ENCODE data around the gene SHC2.

The SHC2 gene

DNA sequence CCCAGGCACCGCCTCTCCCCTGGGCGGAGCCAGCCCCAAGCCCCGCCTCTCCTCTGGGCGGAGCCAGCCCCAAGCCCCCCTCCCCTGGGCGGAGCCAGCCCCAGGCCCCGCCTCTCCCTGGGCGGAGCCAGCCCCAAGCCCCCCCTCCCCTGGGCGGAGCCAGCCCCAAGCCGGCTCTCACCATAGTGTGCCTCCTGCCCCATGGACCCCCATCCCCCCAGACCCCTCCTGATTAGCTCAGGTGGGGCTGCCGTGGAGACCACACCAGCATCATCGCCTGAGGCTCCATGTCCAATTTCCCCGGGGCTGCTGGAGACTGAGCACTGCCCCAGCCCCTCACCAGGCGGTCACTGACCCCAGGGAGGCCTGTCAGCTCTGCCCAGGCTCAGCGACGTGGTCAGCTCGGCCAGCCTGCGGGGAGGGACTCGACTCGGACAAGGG lies 31.3 kb upstream of the SHC2 start:
- CTCF ChIA-PET: no interaction called here
- DNase-seq (ENCODE audit: extremely low spot score): peak; percentile 60
- POLR2A ChIA-PET: interaction anchor here (1.4 kb wide), 1 partner anchor 15 kb away, joined by 4 read pairs; the partner anchor contains the start of gene TPGS1
- no peak for TF ChIP-seq FOXK2 (IDR thresholded peaks at IDR 0.05)
- TF ChIP-seq ZNF384 (IDR thresholded peaks at IDR 0.05): no peak; the same call in 1 of the 2 replicates
- no peak for TF ChIP-seq L3MBTL2 (conservative IDR thresholded peaks at IDR 0.05)
- no peak for TF ChIP-seq HDGF (IDR thresholded peaks at IDR 0.05; ENCODE audit: borderline replicate concordance)
- no peak for TF ChIP-seq ELF4 (IDR thresholded peaks at IDR 0.05)

- TF ChIP-seq, protein P1, sequence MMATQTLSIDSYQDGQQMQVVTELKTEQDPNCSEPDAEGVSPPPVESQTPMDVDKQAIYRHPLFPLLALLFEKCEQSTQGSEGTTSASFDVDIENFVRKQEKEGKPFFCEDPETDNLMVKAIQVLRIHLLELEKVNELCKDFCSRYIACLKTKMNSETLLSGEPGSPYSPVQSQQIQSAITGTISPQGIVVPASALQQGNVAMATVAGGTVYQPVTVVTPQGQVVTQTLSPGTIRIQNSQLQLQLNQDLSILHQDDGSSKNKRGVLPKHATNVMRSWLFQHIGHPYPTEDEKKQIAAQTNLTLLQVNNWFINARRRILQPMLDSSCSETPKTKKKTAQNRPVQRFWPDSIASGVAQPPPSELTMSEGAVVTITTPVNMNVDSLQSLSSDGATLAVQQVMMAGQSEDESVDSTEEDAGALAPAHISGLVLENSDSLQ (IDR thresholded peaks at IDR 0.05): no peak
- peak; percentile 74 for TF ChIP-seq L3MBTL2 (conservative IDR thresholded peaks at IDR 0.05)
- peak; percentile 74 for DNase-seq (ENCODE audit: extremely low spot score)
- ChIA-PET CTCF (interaction anchor here (1.1 kb wide), 1 partner anchor 15 kb away, joined by 3 read pairs; no protein-coding TSS in a partner anchor), POLR2A (interaction anchor here (1.0 to 1.4 kb wide), 3 partner anchors 15 to 40 kb away, joined by 3 to 5 read pairs (median 4); partner anchors contain the start of gene TPGS1)
Measured at GRCh38 chr19:491146-491741, 30.4 kb upstream of the SHC2 start.

DNA sequence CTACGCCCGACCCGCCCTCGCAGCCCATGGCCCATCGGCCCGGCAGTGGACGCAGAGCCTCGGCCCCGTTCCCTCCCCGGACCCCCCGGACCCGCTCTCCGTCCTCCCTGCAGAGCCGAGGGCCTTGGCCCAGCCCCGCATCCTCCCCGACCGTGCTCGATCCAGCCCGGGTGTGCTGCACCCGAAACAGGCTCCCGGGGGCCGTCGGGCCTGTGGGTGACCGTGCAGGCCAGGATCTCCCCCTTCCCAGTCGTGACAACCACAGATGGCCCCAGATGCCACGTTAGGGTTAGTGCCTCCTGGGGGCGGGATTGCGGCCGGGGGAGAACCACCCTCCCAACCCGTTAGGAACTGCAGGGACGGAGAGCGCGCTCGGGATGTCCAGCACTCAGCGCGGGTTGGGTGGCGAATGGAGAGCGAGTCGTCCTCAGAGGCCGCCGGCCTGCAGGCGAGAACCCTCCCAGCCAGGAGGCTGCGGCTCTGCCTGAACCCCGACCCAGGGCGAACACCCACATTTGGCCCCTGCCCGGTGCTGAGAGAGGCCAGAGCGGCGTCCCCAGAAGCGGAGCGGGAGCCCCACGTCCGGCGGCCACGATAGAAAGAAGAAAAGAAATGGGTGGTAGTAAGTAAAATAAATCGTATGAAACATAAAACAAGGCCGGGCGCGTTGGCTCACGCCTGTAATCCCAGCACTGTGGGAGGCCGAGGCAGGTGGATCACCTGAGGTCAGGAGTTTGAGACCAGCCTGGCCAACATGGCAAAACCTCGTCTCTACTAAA lies 28.8 kb upstream of the SHC2 start:
- POLR2A ChIA-PET: interaction anchor here (0.7 to 2.3 kb wide), 12 partner anchors 8 to 116 kb away, joined by 3 to 20 read pairs (median 6); partner anchors contain the start of genes BSG, CDC34, SHC2 and TPGS1
- DNase-seq (ENCODE audit: extremely low spot score): no peak

GRCh38 chr19:488505-489417 lies 27.9 kb upstream of the SHC2 start:
- ChIA-PET POLR2A (interaction anchor here (0.7 to 2.3 kb wide), 14 partner anchors 9 to 188 kb away, joined by 3 to 20 read pairs (median 6); partner anchors contain the start of genes BSG, CDC34, SHC2 and TPGS1), CTCF (interaction anchor here (0.6 kb wide), 1 partner anchor 76 kb away, joined by 3 read pairs; no protein-coding TSS in a partner anchor)
- peak; percentile 91 for DNase-seq (ENCODE audit: extremely low spot score)
- TF ChIP-seq BHLHE40 (IDR thresholded peaks at IDR 0.05; ENCODE audit: borderline replicate concordance) (no peak), LEF1 (IDR thresholded peaks at IDR 0.05; ENCODE audit: borderline replicate concordance) (no peak; the same call in none of the 2 replicates), ZNF384 (IDR thresholded peaks at IDR 0.05) (no peak), FOXK2 (IDR thresholded peaks at IDR 0.05) (no peak), ARNT (IDR thresholded peaks at IDR 0.05) (peak; percentile 50; the same call in 1 of the 2 replicates), NFRKB (IDR thresholded peaks at IDR 0.05) (no peak), L3MBTL2 (conservative IDR thresholded peaks at IDR 0.05) (0 out of 2 replicates have a peak, but pooled peaks have one; percentile 27), ELF4 (IDR thresholded peaks at IDR 0.05) (no peak), TARDBP (IDR thresholded peaks at IDR 0.05) (no peak), FOXA1 (IDR thresholded peaks at IDR 0.05) (no peak)

More for the DNA sequence above, 28.8 kb upstream of the SHC2 start:
- CTCF ChIA-PET: no interaction called here
- no peak for TF ChIP-seq CTBP1 (IDR thresholded peaks at IDR 0.05; ENCODE audit: borderline replicate concordance)
- TF ChIP-seq FOXK2 (IDR thresholded peaks at IDR 0.05): no peak
- TF ChIP-seq L3MBTL2 (conservative IDR thresholded peaks at IDR 0.05): no peak
- TF ChIP-seq SP1 (IDR thresholded peaks at IDR 0.05): no peak
- no peak for TF ChIP-seq ELF4 (IDR thresholded peaks at IDR 0.05)
- no peak for TF ChIP-seq ZNF384 (IDR thresholded peaks at IDR 0.05)
- TF ChIP-seq LEF1 (IDR thresholded peaks at IDR 0.05; ENCODE audit: borderline replicate concordance): no peak
- no peak for TF ChIP-seq HDGF (IDR thresholded peaks at IDR 0.05; ENCODE audit: borderline replicate concordance)
- no peak for TF ChIP-seq BHLHE40 (IDR thresholded peaks at IDR 0.05; ENCODE audit: borderline replicate concordance)
- TF ChIP-seq NFRKB (IDR thresholded peaks at IDR 0.05): no peak
- no peak for TF ChIP-seq FOXM1 (IDR thresholded peaks at IDR 0.05; ENCODE audit: borderline replicate concordance)
- no peak for TF ChIP-seq FOXA1 (IDR thresholded peaks at IDR 0.05)
- TF ChIP-seq ARNT (IDR thresholded peaks at IDR 0.05): no peak
- no peak for TF ChIP-seq SUZ12 (IDR thresholded peaks at IDR 0.05)
- TF ChIP-seq, protein P1 (IDR thresholded peaks at IDR 0.05): no peak
- no peak for TF ChIP-seq TARDBP (IDR thresholded peaks at IDR 0.05)

DNA sequence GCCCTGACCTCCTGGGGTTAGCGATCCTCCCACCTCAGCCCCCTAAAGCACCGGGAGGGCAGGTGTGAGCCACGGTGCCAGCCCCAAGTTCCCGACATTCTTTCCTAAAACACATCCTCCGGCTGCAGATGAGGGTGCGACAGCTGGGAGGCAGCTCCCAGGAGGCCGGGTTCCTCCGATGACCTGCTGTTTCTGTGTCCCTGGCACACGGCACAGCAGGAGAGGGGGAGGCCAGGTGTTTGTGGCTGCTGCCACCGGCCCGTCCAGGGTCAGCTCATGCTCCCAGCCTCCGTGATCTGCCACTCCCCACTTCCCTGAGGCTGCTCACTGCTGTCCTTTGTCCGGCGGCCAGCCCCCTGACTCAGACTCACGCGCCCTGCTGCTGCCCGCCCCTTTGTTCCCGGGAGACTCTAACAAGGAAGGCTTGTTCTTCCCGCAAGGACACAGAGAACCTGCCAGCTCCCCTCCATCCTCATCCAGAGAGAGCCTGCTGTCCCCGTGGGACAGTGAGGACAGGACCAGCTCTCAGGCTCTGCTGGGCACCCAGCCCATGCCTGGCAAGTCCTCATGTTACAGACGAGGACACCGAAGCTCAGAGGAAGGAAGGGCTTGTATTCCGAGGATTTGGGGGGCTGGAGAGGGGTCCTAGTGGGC lies 24.9 kb upstream of the SHC2 start:
- POLR2A ChIA-PET: interaction anchor here (0.9 to 1.1 kb wide), 4 partner anchors 8 to 141 kb away, joined by 3 to 4 read pairs (median 3); partner anchors contain the start of gene MIER2
- DNase-seq (ENCODE audit: extremely low spot score): no peak
- TF ChIP-seq TARDBP (IDR thresholded peaks at IDR 0.05) (no peak), L3MBTL2 (conservative IDR thresholded peaks at IDR 0.05) (no peak), SUZ12 (IDR thresholded peaks at IDR 0.05) (no peak), NFRKB (IDR thresholded peaks at IDR 0.05) (no peak), FOXM1 (IDR thresholded peaks at IDR 0.05; ENCODE audit: borderline replicate concordance) (no peak), SP1 (IDR thresholded peaks at IDR 0.05) (no peak), CTBP1 (IDR thresholded peaks at IDR 0.05; ENCODE audit: borderline replicate concordance) (no peak), HDGF (IDR thresholded peaks at IDR 0.05; ENCODE audit: borderline replicate concordance) (no peak), FOXA1 (IDR thresholded peaks at IDR 0.05) (no peak), ZNF384 (IDR thresholded peaks at IDR 0.05) (no peak), FOXK2 (IDR thresholded peaks at IDR 0.05) (no peak), ELF4 (IDR thresholded peaks at IDR 0.05) (no peak), ARNT (IDR thresholded peaks at IDR 0.05) (no peak), LEF1 (IDR thresholded peaks at IDR 0.05; ENCODE audit: borderline replicate concordance) (no peak)
- TF ChIP-seq, protein P1 (IDR thresholded peaks at IDR 0.05): no peak
- CTCF ChIA-PET: interaction anchor here (1.3 kb wide), 1 partner anchor 25 kb away, joined by 3 read pairs; no protein-coding TSS in a partner anchor
